Stimulated activated effector memory CD8-positive, alpha-beta T cell treated with anti-CD3 and anti-CD28 coated beads, Interleukin-12 subunit alpha, Interleukin-12 subunit beta, amount 100 ng/mL, for 72 hours (primary cell): ENCODE measurements around the gene CDC42EP3.

Source experiments
- ATAC-seq: fragments of 150-1000 bp; cut with Tn5 transposase; 2 replicates; pipeline ENCODE4 v1.10.0; 2021
- DNase-seq, 2 donors: peaks; one replicate each; pipeline ENCODE4 v3.0.0; 2021 to 2022; ENCODE audit warnings: low spot score in 2 of 2
- H3K27ac Mint-ChIP-seq: one replicate; pipeline ENCODE4 v1.8.0; 2022; ENCODE audit warnings: mild to moderate bottlenecking, mixed read lengths
- H3K36me3 Mint-ChIP-seq: one replicate; pipeline ENCODE4 v1.8.0; 2022; ENCODE audit warnings: mild to moderate bottlenecking, mixed read lengths
- H3K4me1 Mint-ChIP-seq: one replicate; pipeline ENCODE4 v1.8.0; 2022; ENCODE audit warnings: mixed read lengths
- H3K4me3 Mint-ChIP-seq: one replicate; pipeline ENCODE4 v1.8.0; 2022; ENCODE audit warnings: mild to moderate bottlenecking, mixed read lengths
- H3K9me3 Mint-ChIP-seq: one replicate; pipeline ENCODE4 v1.8.0; 2022; ENCODE audit warnings: mixed read lengths

The CDC42EP3 gene

DNA sequence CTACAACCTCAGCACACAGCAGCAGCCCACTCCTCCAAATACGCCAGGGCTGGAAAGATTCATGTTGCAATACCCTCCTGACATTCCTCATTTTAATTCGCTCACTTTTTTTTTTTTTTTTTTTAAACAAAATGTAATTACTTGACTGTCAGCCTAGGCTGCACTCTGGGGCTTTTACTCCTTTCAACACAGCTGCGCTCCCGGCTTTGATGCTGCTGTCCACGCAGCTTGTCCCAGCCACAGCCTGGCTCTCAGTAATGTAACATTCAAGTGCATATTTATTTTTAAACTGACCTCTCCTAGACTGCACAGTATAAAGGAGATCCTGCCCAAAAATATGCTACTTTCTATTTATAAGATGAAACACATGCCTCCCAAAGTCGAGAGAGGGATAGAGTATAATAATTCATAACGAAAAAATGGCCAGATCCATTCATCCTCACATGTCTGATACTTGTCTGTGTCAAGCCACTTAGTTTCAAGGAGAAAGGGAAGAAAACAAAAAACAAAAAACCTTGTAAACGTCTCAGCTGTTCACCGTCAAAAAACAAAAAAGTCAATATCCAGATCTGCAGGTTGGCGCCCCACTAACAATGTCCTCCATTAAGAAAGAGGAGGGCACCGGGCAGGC, 949 bp downstream of the CDC42EP3 start:
- peak overlapping the region; percentile 94 for H3K4me3 Mint-ChIP-seq
- ATAC-seq (no peak), DNase-seq (no peak)
- peaks cover 54% of the 10 kb centered on the region for H3K4me1 Mint-ChIP-seq
- no peaks in the 10 kb centered on the region for H3K9me3 Mint-ChIP-seq
- H3K27ac Mint-ChIP-seq = peak overlapping the region; percentile 94
- peaks cover 47% of the 10 kb centered on the region for H3K36me3 Mint-ChIP-seq

GRCh38 chr2:37669446-37669845, 2.0 kb downstream of the CDC42EP3 start:
- H3K4me3 Mint-ChIP-seq = peak overlapping the region; percentile 94
- ATAC-seq = no peak
- H3K9me3 Mint-ChIP-seq = no peaks in the 10 kb centered on the region
- H3K36me3 Mint-ChIP-seq = peaks cover 47% of the 10 kb centered on the region
- H3K4me1 Mint-ChIP-seq = peaks cover 64% of the 10 kb centered on the region
- H3K27ac Mint-ChIP-seq = peak overlapping the region; percentile 94
- no peak for DNase-seq

DNA sequence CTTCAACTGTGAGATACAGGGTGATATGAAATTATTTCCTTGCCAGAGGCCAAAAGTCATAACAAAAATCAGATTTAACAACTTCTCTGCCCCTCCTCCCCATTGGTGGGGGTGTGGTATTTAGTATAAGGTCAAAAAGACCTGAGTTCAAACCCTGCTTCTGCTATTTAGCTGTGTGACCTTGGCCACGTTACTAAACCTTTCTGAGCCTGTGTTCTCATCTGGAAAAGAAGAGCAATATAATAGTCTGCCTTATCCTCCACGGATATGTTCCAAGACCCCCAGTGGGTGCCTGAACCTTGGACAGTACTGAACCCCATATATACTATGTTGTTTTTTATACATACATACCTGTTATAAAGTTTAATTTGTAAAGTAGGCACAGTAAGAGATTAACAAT, 3.7 kb downstream of the CDC42EP3 start:
- no peak overlapping the region for H3K4me3 Mint-ChIP-seq
- peaks cover 63% of the 10 kb centered on the region for H3K36me3 Mint-ChIP-seq
- no peak for ATAC-seq
- DNase-seq = no peak
- H3K9me3 Mint-ChIP-seq = no peaks in the 10 kb centered on the region
- peak overlapping the region; percentile 94 for H3K27ac Mint-ChIP-seq
- H3K4me1 Mint-ChIP-seq = peaks cover 78% of the 10 kb centered on the region

DNA sequence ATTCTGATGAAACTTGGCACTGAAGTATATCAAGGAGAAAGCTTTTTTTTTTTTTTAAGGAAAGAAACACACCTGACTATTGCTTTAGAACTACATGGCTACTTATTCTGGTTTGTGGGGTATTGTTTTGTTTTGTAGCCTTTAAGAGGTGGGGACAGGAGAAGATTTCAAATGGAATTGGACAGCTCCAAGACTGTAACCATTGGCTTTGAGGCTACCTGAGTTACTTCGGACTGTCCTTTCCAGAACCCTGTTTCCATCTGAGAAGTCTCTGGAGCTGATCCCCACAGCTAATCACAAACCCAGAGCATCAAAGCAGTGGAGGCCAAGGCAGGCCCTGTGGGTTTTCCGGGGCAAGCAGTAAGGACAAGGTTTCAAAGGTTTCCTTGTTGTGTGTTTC, 4.7 kb downstream of the CDC42EP3 start:
- Mint-ChIP-seq H3K4me1 (peaks cover 83% of the 10 kb centered on the region), H3K36me3 (peaks cover 67% of the 10 kb centered on the region), H3K4me3 (peak overlapping the region; percentile 26), H3K27ac (peak overlapping the region; percentile 94), H3K9me3 (no peaks in the 10 kb centered on the region)
- ATAC-seq (no peak), DNase-seq (no peak)

DNA sequence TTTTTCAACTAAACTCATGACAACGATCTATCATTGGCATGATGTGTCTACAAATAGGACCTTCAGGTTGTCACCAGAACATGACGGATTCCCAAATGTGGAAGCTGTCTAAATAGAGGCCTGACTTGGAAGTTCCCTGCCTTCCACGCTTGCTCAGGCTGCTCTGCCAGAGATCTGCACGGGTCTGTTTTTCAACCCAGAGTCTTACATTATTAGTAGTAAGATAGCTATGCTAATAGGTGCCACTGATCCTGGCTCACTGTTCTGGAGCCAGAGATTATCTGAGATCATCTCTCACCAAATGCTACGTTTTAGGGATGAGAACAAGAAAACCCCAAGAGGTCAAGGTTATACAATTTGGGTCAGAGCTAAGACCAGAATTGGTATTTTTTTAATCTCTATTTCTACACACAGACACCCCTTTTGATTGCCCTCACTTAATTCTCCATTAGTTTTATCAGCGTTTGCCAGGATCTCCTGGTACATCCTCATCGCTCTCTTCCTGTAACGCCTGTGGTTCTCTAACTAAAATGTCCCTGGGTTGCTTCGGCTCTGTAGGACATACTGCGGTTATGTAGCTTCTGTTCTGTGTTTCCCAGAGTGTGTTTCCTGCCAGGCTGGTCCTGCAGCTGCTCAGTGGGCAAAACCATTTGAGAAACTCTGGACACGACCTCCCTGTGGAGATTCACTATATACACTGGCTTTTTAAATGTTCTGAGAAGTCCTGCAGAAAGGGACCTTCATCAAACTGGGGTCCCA, 5.7 kb downstream of the CDC42EP3 start:
- peak overlapping the region; percentile 13 for H3K4me3 Mint-ChIP-seq
- peak overlapping the region; percentile 80 for H3K27ac Mint-ChIP-seq
- DNase-seq = no peak
- peaks cover 91% of the 10 kb centered on the region for H3K4me1 Mint-ChIP-seq
- no peak for ATAC-seq
- H3K36me3 Mint-ChIP-seq = peaks cover 72% of the 10 kb centered on the region
- H3K9me3 Mint-ChIP-seq = no peaks in the 10 kb centered on the region

DNA sequence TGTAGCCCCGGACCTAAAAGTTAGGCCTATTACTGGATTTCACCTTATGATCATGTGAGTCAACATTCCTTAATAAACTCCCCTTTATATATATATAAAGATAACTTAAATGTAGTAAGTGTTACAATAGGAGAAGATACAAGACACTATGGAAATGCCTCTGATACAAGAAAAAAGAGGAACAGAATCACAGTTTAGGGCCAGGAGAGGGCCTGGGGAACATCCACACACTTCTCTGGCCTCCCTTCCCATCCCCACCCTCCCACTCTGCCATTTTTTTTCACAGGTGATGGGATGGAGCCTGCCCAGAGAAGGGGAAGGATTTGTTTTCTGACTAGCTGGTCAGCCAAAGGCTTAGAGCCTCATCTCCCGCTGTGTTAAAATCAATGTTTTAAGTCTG, 6.4 kb downstream of the CDC42EP3 start:
- Mint-ChIP-seq H3K9me3 (no peaks in the 10 kb centered on the region), H3K4me1 (peaks cover 91% of the 10 kb centered on the region), H3K27ac (peak overlapping the region; percentile 80), H3K36me3 (peaks cover 72% of the 10 kb centered on the region), H3K4me3 (peak overlapping the region; percentile 13)
- ATAC-seq (no peak), DNase-seq (no peak)

DNA sequence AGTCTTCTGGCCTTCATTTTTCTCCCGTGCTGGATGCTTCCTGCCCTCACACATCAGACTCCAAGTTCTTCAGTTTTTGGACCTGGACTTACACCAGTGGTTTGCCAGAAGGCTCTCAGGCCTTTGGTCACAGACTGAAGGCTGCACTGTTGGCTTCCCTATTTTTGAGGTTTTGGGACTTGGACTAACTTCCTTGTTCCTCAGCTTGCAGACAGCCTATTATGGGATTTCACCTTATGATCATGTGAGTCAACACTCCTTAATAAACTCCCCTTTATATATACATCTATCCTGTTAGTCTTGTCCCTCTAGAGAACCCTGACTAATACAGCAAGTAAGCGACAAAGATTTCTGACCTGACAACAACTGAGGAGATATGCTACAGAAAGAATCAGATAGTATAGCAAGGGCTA, 7.2 kb downstream of the CDC42EP3 start:
- Mint-ChIP-seq H3K27ac (peak overlapping the region; percentile 94), H3K4me3 (peak overlapping the region; percentile 60), H3K36me3 (peaks cover 74% of the 10 kb centered on the region), H3K4me1 (peaks cover 92% of the 10 kb centered on the region), H3K9me3 (no peaks in the 10 kb centered on the region)
- DNase-seq (no peak), ATAC-seq (peak; percentile 61)

- H3K36me3 Mint-ChIP-seq = peaks cover 72% of the 10 kb centered on the region
- DNase-seq = no peak
- H3K4me1 Mint-ChIP-seq = peaks cover 92% of the 10 kb centered on the region
- peak overlapping the region; percentile 60 for H3K4me3 Mint-ChIP-seq
- no peaks in the 10 kb centered on the region for H3K9me3 Mint-ChIP-seq
- peak overlapping the region; percentile 94 for H3K27ac Mint-ChIP-seq
- peak; percentile 59 for ATAC-seq
Observed at GRCh38 chr2:37663390-37663789, 8.1 kb downstream of the CDC42EP3 start.

DNA sequence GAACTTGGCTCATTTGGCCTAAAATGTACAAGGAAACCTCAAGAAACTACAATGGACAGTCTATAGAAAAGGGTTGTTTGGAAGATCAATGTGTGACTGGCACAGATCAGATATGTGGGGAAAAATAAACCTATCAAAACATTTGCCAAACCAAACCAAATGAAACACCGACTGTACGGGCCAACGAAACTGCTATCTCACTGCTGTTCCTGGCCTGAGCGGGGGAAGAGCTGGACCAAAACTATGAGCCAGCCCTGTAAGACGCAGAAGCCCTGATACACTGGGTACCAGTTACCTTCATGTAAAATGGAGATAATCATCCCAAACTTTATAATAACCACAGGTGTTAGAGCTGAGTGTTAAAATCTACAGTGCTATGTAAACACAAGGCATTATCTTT, 11.7 kb downstream of the CDC42EP3 start:
- Mint-ChIP-seq H3K4me1 (peaks cover 97% of the 10 kb centered on the region), H3K4me3 (no peak overlapping the region), H3K9me3 (no peaks in the 10 kb centered on the region), H3K36me3 (peaks cover 69% of the 10 kb centered on the region), H3K27ac (peak overlapping the region; percentile 94)
- ATAC-seq (no peak), DNase-seq (no peak)

GRCh38 chr2:37658682-37659081, 12.8 kb downstream of the CDC42EP3 start:
- peaks cover 68% of the 10 kb centered on the region for H3K36me3 Mint-ChIP-seq
- H3K4me1 Mint-ChIP-seq = peaks cover 97% of the 10 kb centered on the region
- H3K4me3 Mint-ChIP-seq = no peak overlapping the region
- DNase-seq = no peak
- peak overlapping the region; percentile 94 for H3K27ac Mint-ChIP-seq
- H3K9me3 Mint-ChIP-seq = no peaks in the 10 kb centered on the region
- no peak for ATAC-seq

DNA sequence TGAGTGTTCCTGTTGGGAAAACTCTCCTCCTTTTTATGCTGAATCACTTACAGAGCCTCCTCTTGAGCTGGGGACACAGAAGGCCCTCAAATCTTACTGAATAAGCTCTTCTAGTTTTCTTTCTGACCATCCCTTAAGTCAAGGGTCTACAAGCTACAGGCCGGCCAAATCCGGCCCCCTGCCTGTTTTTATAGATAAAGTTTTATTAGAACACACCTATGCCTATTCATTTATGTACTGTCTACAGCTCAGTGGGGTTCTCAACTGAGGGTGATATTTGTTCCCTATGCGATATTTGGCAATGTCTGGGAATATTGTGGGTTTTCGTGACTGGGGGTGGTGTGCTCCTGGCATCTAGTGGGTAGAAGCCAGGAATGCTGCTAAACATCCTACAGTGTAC, 14.0 kb downstream of the CDC42EP3 start:
- H3K27ac Mint-ChIP-seq = peak overlapping the region; percentile 94
- peak overlapping the region; percentile 73 for H3K4me3 Mint-ChIP-seq
- no peak for DNase-seq
- no peak for ATAC-seq
- H3K4me1 Mint-ChIP-seq = peaks cover 97% of the 10 kb centered on the region
- peaks cover 67% of the 10 kb centered on the region for H3K36me3 Mint-ChIP-seq
- H3K9me3 Mint-ChIP-seq = no peaks in the 10 kb centered on the region

- peak overlapping the region; percentile 73 for H3K4me3 Mint-ChIP-seq
- no peaks in the 10 kb centered on the region for H3K9me3 Mint-ChIP-seq
- peaks cover 67% of the 10 kb centered on the region for H3K36me3 Mint-ChIP-seq
- no peak for DNase-seq
- peak overlapping the region; percentile 94 for H3K27ac Mint-ChIP-seq
- ATAC-seq = peak; percentile 68
- H3K4me1 Mint-ChIP-seq = peaks cover 99% of the 10 kb centered on the region
Observed at GRCh38 chr2:37656512-37657423, 14.7 kb downstream of the CDC42EP3 start.

- DNase-seq (no peak), ATAC-seq (peak; percentile 37)
- peaks cover 100% of the 10 kb centered on the region for H3K4me1 Mint-ChIP-seq
- H3K27ac Mint-ChIP-seq = peak overlapping the region; percentile 94
- H3K4me3 Mint-ChIP-seq = peak overlapping the region; percentile 73
- H3K36me3 Mint-ChIP-seq = peaks cover 63% of the 10 kb centered on the region
- H3K9me3 Mint-ChIP-seq = no peaks in the 10 kb centered on the region
Observed at GRCh38 chr2:37654932-37655841, 16.3 kb downstream of the CDC42EP3 start.

- no peaks in the 10 kb centered on the region for H3K9me3 Mint-ChIP-seq
- DNase-seq (no peak), ATAC-seq (no peak)
- peaks cover 59% of the 10 kb centered on the region for H3K36me3 Mint-ChIP-seq
- H3K4me3 Mint-ChIP-seq = peak overlapping the region; percentile 73
- peak overlapping the region; percentile 94 for H3K27ac Mint-ChIP-seq
- peaks cover 100% of the 10 kb centered on the region for H3K4me1 Mint-ChIP-seq
Observed at GRCh38 chr2:37654419-37654818, 17.0 kb downstream of the CDC42EP3 start.
